ENCODE data around the gene NSUN3.
"Not testable (repeated sequence)": the region's sequence is repeated elsewhere in the genome, so short reads cannot be mapped to it uniquely, and the experiment has no call there.

Gene NSUN3

DNA sequence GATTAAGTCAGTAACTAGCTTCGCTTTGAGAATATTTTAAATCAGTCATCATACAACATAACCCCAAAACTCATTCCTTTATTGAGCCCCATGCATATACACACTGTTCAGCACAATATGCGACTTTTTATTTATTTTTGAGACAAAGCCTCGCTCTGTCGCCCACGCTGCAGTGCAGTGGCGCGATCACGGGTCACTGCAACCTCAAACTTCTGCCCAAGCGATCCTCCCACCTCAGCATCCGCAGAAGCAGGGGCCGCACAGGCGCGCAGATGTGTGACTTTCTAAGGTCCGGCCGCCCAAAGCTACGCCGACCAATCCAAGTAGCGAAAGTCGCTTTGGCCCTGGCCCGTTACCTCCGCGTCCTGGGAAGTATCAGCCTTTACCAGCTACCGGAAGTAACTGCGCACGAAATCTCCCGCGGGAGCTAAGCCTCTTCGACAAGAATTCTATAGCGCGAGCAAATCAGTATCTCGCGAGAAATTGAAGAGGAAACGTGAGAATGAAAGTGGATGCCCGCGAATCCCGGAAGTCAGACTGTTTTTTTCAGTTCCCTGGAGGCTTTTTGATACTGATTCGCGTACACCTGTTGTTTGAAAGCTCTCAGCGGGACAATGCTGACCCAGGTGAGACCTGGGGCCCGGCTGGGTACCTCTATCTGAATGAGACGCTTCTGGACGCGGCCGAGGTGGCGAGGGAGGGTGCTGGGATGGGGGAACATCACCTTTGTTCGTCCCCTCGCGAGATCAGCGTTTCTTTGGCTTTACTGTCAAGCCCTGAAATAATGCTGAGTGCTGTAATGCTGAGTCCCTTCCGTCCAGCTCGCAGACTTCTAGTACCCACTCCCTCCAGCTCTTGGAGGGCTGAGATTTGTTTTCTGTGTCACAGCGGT, at the start of gene NSUN3, which contains the start of gene DHFR2:
Gene NSUN3, plus strand, starts transcription at position 549 of the 892 bp plus-strand sequence. Its CDS starts 66 bp downstream, at position 615.
Gene DHFR2, minus strand, starts transcription at position 404 of the 892 bp plus-strand sequence. CDS start 1,405 bp downstream, outside the sequence.
- DNase-seq (ENCODE audit: low read depth in 2 of 2) = peak; percentile 59 to 63

DNA sequence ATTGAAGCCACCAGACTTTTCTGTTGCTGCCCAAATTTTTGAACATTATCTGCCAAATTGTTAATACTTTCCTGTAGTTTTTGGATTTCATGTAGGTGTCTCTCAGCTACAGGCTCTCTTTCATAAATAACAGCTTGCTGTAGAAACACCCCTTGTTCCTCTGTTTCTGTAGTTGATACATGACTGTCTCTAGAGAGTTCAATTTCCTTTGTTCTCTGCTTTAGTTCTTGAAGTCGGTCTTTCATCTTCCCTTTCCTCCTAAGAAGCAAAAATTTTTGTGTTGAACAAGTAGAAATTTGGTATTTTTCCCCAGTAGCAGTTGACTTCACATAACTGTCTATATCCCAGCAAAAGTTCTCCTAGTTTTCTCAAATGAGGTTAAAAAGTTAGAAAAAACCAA, 47.8 kb upstream of the NSUN3 start:
- DNase-seq (ENCODE audit: low read depth in 2 of 2) = no peak

DNA sequence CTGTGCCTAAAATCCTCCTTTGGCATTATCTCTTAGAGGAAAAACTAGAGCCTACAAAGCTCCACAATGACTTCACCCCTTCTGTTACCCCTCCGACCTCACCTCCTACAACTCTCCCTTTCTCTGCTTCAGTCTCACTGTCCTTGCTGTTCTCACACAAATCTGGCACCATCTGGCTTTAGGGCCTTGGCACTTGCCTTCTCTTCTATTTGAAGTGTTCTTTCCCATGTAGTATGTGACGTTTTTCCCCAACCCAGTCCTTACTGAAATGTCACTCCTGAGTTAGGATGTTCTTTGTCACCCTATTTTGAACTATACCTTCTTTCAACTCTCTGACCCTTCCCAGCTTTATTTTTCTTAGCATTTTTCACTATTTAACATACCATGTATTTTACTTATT, 43.2 kb upstream of the NSUN3 start:
- no peak for DNase-seq (ENCODE audit: low read depth in 2 of 2)

DNA sequence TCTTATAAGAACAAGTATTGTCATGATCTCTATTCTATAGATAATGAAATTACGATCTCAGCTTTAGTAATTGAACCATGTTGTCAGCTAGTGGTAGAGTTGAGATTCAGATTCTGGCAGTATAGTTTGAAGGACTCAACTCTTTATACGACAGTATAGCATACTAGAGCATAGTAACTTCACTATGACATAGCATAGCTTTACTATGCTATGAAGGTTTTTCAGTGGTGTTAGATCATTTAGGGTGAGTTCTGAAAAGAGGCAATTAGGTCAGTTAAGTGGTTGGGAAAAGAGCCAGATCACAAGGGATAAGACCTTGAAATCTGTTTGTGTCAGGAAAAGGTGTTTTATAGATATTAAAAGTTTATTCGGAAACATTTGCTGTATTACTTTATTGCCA, 42.6 kb upstream of the NSUN3 start:
- DNase-seq (ENCODE audit: low read depth in 2 of 2) = no peak

DNA sequence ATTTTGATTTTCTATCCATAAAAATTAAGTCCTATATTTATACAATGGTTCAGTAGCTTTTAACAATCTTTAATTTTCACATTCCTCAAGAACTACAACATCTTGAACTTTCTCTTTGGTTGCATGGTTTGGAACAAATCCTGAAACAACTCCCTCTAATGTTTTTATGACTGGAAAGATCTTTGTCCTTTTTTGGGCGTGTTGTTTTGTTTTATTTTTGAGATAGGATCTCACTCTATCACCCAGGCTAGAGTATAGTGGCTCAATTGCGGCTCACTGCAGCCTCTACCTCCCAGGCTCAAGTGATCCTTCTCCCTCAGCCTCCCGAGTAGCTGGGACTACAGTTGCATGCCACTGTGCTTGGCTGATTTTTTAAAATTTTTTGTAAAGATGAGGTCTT, 38.5 kb upstream of the NSUN3 start:
- no peak for DNase-seq (ENCODE audit: low read depth in 2 of 2)

DNA sequence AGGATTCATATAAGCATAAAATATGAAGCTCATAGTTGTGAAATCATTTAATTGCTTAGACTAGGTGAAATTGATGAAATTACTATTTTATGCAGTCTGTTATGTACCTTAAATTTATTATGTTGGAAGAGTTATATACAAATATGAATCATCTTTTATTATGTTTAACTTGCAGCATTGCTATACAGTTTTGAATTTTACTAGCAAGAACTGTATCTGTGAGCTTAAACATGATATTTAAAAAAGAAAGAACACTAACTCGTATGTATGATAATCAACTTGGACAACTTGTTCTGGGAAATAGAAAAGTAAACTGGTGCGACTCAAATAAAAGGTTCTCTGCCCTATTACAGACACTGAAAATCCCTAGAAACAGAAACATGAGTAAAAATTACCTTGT, 36.2 kb upstream of the NSUN3 start:
- no peak for DNase-seq (ENCODE audit: low read depth in 2 of 2)

DNA sequence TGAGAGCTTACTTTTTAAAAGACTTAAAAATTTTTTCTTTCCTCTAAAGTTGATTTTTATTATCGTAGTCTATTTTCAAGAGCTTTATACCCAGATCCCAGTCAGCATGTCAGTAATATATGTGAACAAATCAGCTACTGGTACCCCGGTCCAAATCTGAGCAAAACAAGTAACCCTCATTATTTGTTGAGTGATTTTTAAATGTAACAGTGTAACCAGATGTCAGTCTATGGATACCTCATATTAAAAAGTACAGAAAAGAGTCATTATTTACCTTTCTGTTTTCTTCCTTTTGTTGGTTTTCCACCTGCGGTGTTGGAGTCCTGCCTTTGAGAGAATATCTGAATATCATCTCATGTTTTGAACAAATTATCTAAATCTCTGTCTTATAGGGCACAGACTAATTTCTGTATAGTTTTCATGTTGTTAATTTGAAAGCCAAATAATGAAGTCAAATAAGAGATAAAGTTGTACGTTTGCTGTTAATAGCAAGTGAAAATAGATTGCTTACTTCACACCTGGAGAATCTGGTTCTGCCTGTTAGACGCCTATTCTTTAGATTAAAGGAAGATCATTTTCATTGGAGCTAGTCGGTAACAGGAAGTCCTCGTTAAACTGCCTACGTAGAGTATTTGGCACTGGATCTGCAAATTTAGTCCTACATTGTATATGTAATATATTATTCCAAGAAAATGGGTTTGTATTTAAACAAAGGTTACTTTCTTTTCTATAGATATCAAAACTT, 34.6 kb upstream of the NSUN3 start, which contains the start of gene STX19:
Gene STX19, minus strand, starts transcription at position 505 of the 745 bp plus-strand sequence. CDS start 13,328 bp downstream, outside the sequence.
- no peak for DNase-seq (ENCODE audit: low read depth in 2 of 2)

DNA sequence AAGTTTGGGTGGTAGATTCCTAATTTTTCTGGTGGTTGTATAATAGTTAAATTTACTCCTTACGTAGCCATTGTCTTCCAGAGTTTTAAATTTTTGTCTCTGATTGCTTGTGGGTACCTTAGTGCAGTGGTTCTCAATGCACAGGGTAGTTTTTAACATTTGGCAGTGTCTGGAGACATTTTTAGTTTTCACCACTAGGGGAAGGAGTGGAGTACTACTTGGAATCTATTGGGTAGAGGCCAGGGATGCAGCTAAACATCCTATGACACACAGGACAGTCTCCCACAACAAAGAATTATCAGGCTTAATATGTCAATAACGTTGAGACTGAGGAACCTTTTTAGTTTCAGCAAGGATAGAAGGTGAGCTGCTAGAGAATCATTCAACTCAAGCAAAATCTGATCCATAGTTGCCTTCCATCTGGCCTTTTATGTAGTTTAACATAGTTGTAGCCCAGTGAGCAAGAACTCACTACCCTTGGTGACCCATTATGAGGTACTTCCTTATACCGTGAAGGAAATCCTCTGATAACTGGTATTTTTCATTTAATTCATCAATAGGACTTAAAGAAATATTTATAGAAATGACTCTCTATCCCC, 25.9 kb upstream of the NSUN3 start:
- no peak for DNase-seq (ENCODE audit: low read depth in 2 of 2)

DNA sequence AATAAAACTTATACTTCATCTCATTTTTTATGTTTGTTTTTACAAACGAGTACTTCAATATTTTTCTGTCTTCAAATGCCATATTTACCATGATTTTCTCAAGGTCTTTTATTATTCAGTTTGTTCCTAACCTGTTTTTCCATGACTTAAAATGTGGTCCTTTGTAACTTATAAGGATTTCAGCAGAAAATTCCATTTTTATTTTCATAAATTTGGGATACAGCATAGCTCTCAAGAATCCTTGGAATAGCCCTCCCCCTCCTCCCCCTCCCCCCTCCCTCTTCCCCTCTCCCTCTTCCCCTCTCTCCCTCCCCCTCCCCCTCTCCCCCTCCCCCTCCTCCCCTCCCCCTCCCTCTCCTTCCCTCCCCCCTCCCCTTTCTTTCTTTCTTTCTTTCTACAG, 19.6 kb upstream of the NSUN3 start:
- no peak for DNase-seq (ENCODE audit: low read depth in 2 of 2)

DNA sequence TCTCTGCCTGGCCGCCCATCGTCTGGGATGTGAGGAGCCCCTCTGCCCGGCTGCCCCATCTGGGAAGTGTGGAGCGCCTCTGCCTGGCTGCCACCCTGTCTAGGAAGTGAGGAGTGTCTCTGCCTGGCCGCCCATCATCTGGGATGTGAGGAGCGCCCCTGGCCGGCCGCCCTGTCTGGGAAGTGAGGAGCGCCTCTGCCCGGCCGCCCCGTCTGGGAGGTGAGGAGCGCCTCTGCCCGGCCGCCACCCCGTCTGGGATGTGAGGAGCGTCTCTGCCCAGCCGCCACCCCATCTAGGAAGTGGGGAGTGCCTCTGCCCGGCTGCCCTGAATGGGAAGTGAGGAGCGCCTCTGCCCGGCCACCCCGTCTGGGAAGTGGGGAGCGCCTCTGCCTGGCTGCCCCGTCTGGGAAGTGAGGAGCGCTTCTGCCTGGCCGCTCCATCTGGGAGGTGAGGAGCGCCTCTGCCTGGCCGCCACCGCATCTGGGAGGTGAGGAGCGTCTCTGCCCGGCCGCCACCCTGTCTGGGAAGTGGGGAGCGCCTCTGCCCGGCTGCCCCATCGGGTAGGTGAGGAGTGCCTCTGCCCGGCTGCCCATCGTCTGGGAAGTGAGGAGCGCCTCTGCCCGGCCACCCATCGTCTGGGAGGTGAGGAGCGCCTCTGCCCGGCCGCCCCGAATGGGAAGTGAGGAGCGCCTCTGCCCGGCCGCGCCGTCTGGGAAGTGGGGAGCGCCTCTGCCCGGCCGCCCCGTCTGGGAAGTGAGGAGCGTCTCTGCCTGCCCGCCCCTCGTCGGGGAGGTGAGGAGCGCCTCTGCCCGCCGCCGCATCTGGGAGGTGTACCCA, 18.5 kb upstream of the NSUN3 start:
- not testable (repeated sequence) for DNase-seq (ENCODE audit: low read depth in 2 of 2)

DNA sequence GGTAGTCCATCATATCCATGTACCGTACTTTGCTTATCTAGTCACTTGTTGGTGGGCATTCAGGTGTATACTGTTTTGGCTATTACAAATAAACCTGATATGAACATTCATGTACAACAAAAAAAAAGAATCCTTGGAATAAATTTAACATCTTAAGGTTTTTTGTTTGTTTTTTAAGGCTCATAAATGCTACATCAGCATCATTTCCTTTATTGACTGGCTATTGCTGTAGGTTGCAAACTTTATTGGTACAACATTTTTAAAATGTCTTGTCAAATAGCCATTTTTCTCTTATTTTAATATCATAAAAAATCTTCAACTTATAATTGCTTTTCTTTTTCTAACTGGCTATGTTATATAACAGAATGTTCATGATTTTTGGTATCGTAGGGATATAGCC, 16.3 kb upstream of the NSUN3 start:
- no peak for DNase-seq (ENCODE audit: low read depth in 2 of 2)

DNA sequence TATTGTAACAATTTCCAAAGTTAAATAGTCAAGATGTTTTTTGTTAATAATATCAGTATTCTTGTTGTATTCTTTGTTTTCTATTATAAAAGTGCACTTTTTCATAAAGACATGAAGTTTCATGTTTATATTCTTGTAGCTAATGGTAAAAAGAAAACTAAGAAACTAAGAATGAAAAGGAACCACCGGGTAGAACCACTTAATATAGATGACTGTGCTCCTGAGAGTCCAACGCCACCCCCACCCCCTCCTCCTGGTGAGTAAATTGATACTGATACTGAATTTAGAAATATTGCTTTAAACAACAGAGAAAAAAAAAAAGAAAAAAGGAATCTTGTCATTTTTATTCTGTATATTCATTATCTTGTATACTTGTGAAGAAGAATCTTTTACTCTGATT, 13.6 kb upstream of the NSUN3 start:
- DNase-seq (ENCODE audit: low read depth in 2 of 2) = no peak

DNA sequence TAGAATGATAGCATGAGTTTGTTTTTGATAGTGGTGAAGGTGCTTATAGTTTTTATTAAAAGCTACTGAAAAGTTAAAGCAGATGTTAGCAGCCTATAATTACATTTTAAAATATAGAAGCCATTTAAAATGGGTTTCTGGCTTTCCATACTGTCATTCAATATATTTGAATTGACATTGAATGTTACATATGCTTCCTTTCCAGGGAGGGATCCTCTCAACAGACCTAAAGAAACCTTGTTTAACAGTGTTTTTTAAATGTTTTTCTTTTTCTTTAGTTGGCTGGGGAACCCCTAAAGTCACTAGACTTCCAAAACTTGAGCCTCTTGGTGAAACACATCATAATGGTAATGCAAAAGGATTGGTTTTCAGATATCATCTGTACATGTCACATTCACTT, 12.3 kb upstream of the NSUN3 start:
- no peak for DNase-seq (ENCODE audit: low read depth in 2 of 2)

DNA sequence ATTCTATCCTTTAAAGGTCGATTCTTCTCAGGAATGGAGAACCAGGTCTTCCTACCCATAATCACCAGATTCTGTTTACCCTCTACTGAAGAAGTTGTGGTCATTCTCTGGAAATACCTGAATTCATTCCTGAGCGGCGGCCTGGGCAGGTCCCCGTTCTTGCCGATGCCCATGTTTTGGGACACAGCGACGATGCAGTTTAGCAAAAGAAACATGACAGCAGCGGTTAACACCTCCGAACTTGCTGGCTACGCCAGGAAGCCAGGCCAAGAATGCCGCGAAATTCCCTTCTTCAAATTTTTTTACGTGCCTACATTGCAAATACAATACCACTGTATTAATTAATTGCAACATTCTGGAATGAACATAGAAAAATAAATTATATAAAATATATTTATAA, 1.6 kb upstream of the NSUN3 start:
- no peak for DNase-seq (ENCODE audit: low read depth in 2 of 2)

DNA sequence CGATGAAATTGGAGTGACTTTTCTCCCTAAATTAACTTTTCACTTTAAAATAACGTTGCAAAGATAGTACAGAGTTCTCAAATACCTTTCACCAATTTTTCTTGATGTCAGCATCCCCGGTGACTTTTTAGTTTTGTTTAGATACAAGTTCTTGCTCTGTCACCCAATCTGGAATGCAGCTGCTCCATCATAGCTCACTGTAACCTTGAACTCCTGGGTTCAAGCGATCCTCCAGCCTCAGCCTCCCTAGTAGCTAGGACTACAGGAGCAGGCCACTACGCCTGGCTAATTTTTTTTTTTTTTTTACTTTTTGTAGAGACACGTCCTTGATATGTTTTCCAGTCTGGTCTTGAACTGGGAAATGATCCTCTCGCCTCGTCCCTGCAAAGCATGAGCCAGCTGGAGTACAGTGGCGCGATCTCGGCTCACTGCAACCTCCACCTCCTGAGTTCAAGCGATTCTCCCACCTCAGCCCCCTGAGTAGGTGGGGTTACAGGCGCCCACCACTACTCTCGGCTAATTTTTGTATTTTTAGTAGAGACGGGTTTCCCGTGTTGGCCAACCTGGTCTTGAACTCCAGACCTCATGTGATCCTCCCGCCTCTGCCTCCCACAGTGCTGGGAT, 747 bp downstream of the NSUN3 start:
- no peak for DNase-seq (ENCODE audit: low read depth in 2 of 2)

DNA sequence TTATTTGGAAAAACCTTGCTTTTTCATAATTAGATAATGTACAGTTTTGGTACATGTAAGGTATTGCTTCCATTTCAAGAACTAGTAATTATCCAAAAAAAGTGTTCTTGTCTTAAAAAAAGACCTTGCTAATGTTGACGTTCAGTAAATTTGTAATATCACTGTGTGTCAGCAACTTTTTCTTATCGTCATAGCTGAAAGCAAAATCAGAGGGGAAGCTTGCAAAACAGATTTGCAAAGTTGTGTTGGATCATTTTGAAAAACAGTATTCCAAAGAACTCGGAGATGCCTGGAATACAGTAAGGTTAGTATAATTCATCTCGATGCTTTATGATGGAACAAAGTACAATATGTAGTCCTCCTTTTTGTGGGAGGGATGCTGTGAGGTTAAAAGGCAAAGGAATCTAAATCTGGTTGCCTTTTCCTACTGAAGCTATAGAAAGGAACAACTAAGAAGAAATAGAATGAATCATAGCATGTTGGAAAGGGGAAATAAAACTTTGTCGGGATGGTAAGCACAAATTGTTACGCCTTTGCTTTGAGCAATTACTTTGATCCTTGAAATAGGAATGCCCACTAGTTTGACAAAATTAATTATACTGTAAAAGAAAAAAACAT, 1.5 kb downstream of the NSUN3 start:
- no peak for DNase-seq (ENCODE audit: low read depth in 2 of 2)

DNA sequence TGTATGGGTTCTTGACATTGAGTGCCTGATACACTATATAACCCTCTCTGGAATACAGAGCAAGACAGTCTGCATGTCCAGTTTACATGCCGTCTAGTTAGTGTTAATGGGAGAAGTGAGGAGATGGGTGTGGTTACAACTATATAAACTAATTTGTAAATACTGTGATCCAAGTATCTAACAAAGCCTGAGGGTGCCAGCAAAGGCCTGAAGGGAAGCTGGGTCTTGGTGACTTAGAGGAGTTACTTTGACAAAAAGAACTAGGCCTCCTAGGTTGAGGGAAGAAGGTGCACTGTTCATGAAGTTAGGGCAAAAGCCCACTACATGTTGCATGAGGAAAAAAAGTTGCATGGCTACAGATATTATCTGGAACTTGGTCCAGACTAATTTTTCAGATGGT, 2.3 kb downstream of the NSUN3 start:
- DNase-seq (ENCODE audit: low read depth in 2 of 2) = no peak

DNA sequence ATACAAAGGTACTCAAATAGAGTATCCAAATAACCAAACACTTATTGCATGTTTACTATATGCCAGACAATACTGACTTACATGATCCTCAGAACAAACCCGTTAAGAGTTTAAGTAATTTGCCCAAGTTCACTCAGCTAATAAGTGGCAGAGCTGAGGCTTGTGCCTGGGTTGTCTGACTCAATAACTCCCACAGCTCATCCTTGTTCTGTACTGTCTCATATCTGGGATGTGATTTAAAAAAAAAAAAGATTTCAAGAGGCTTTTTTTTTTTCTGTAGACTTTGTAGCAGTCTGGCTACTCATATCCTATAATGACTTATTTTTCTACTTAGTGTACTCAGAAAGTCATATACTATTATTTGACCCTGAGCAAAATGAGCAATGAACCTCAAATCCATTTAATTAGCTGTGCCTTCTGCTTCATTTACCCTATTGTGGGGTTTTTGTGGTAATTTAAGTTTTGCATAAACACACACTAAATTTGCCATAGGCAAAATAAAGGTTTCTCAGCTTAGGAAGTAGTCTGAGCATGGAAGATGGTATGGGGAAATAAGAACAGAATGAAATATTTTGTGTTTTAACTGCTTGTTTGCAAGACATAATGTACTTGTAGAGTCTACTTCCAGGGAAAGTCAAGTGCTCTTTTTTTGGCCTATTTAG, 3.1 kb downstream of the NSUN3 start:
- DNase-seq (ENCODE audit: low read depth in 2 of 2) = no peak

DNA sequence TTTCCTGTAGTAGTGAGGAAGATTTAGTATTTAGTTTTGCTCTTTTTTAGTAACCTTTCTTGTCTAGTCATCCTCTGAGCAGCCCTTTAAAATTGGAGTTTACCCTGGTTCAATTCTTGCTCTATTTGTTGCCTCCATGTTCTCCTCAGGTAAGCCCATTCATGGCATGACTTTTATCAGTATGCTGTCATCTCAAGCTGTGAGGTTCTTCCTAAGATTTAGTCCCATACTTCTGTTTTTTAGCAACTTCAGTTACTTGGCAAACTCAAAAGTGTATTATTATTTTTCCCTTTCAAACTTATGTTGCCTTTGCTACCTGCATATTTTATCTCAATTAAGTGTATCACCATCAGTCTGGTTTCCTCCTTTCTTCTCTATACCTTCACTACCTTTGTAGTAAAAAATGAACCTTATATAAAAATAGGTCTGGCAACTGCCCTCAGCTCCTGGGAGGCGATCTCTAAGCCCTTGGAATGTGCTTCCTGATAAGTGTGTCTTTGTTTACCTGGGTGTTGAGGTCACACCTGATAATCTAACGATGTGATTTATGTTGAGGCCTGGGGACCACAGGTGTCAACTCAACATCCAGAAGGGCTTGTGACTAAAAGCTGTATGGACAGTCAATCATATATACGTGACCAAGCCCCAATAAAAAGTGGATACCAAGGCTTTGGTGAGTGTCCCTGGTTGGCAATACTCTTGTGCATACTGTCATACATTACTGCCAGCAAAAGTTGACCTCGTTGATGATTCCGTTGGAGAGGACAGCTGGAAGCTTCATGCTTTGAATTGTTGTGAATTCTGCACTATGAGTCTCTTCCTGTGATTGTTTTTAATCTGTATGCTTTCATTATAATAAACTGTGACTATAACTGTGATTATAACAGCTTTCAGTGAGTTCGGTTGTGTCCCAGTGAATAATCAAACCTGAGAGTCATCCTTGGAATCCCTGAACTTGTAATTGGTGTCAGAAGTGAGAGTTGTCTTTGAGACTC, 3.9 kb downstream of the NSUN3 start:
- no peak for DNase-seq (ENCODE audit: low read depth in 2 of 2)

Measured in stimulated activated CD8-positive, alpha-beta memory T cell treated with anti-CD3 and anti-CD28 coated beads, Interleukin-7, amount 100 ng/mL, for 1 hour (primary cell).